Activated naive CD8-positive, alpha-beta T cell treated with anti-CD3 and anti-CD28 coated beads, Interleukin-2, amount 50 U/mL, for 24 hours (primary cell): ENCODE data around the gene TM6SF1.
"Not testable (repeated sequence)": the region's sequence is repeated elsewhere in the genome, so short reads cannot be mapped to it uniquely, and the experiment has no call there.

Experiments
- ATAC-seq: fragments of 150-1000 bp; cut with Tn5 transposase; one replicate; pipeline ENCODE4 v1.10.0; 2021
- DNase-seq: peaks from one replicate; pipeline ENCODE4 v3.0.0; 2021
- H3K27ac Mint-ChIP-seq: one replicate; pipeline ENCODE4 v1.8.0; 2021; ENCODE audit warnings: mild to moderate bottlenecking, mixed read lengths
- H3K27me3 Mint-ChIP-seq: one replicate; pipeline ENCODE4 v1.8.0; 2021; ENCODE audit warnings: mixed read lengths
- H3K36me3 Mint-ChIP-seq: one replicate; pipeline ENCODE4 v1.8.0; 2021; ENCODE audit warnings: low read depth, mixed read lengths
- H3K4me1 Mint-ChIP-seq: one replicate; pipeline ENCODE4 v1.8.0; 2021; ENCODE audit warnings: mixed read lengths
- H3K4me3 Mint-ChIP-seq: one replicate; pipeline ENCODE4 v1.8.0; 2021; ENCODE audit warnings: mild to moderate bottlenecking, moderate library complexity, mixed read lengths
- H3K9me3 Mint-ChIP-seq: one replicate; pipeline ENCODE4 v1.8.0; 2021; ENCODE audit warnings: mixed read lengths

The TM6SF1 gene

DNA sequence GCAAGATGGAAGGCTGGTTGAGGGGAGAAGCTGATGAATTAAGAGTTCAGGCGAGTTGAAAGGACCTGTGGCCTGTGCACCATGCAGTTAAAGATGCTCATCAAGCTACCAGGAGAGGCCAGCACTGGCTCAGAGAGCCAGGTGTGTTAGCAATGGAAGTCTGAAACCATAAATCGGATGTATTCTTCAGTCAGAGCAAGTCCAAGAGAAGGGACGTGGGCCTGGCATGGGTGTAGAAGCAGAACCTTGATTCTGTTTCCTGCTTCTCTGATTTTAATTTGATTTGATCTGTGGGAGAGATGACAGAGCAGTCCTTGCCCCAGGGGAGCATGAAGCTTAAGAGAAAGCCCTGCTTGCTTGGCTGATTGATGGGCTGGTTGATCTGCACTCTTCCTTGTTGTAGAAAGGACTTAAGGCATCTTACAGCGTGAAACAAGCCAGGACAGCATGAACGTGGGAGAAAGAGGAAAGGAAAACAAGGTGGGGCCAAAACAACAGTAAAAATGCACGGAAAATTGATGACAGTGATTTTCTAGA is 10.9 kb downstream of the TM6SF1 start:
- Mint-ChIP-seq H3K27me3 (no peaks in the 10 kb centered on the region), H3K4me3 (no peak overlapping the region), H3K36me3 (no peaks in the 10 kb centered on the region), H3K27ac (no peak overlapping the region), H3K4me1 (no peaks in the 10 kb centered on the region), H3K9me3 (no peaks in the 10 kb centered on the region)
- ATAC-seq, result no peak
- DNase-seq, result no peak

DNA sequence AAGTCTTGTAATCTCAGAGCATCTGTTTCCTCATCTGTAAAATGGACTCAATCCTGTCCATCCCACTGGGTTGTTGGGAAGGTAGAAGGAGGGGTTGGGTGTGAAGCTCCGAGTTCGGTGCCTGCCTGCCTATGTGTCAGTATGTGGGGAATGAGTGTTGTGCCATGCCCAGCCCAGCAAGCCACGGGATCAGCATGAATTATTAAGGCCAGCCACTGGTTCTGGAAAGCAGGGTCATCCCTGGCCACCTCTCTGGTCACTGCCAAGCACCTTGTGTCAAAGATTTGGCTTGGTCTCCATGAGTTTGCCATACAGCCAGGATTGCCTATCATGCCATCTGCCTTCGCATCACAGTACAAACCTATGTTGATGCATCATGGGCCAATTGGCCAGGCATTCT is 11.5 kb downstream of the TM6SF1 start:
- Mint-ChIP-seq H3K9me3 (no peaks in the 10 kb centered on the region), H3K36me3 (no peaks in the 10 kb centered on the region), H3K27me3 (no peaks in the 10 kb centered on the region), H3K4me1 (no peaks in the 10 kb centered on the region), H3K4me3 (no peak overlapping the region), H3K27ac (no peak overlapping the region)
- no peak for ATAC-seq
- DNase-seq, result no peak

DNA sequence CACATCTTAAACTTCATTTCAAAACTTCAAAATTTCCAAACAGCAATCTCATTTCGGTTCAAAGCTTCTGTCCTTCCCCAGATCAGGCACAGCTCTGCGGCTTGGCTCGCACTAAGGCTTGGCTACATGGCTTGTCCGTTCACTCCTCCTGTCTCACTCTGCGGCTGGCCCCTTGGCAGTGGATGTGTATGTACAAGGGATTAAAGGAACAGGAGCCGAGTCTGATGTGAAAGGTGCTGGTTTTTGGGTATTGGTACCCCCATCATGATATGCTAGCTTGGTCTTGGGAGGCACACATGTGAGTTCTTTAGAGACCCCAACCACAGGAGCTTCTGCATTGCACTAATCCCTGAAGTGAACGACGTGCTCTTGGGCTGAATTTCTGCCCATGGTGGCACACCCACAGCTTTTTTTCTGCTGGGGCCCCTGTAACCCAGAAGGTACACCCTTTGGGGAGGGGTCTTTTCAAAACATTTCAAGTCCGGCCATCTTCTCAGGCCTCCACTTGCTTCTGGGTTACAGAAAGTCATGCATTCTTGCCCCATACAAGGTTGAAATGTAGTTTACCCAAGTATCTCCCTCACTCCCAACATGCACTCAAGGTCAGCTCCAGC is 12.6 kb downstream of the TM6SF1 start:
- Mint-ChIP-seq H3K4me1 (no peaks in the 10 kb centered on the region), H3K4me3 (no peak overlapping the region), H3K36me3 (no peaks in the 10 kb centered on the region), H3K27ac (no peak overlapping the region), H3K9me3 (no peaks in the 10 kb centered on the region), H3K27me3 (no peaks in the 10 kb centered on the region)
- ATAC-seq (no peak), DNase-seq (no peak)

DNA sequence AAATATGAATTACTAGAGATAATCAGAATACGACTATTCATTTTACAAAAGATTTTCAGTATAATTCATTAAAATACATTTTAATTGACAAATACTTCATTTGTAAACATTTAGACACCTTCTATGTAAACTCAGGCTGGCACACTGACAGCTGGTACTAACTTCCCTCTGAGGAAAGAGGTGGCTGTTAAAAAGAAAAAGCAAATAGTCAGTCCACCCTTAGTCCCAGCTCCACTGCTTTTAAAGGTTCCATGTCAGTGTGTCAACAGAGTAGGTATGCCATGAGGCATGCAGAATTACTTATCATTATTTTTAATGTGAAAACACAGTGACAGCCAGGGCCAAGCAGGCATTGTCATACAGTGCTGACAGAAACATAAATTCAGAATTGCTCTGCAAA is 16.1 kb downstream of the TM6SF1 start:
- H3K4me1 Mint-ChIP-seq, result no peaks in the 10 kb centered on the region
- no peaks in the 10 kb centered on the region for H3K27me3 Mint-ChIP-seq
- H3K9me3 Mint-ChIP-seq, result no peaks in the 10 kb centered on the region
- H3K4me3 Mint-ChIP-seq, result no peak overlapping the region
- peaks cover 2% of the 10 kb centered on the region for H3K36me3 Mint-ChIP-seq
- DNase-seq (no peak), ATAC-seq (no peak)
- H3K27ac Mint-ChIP-seq, result no peak overlapping the region

DNA sequence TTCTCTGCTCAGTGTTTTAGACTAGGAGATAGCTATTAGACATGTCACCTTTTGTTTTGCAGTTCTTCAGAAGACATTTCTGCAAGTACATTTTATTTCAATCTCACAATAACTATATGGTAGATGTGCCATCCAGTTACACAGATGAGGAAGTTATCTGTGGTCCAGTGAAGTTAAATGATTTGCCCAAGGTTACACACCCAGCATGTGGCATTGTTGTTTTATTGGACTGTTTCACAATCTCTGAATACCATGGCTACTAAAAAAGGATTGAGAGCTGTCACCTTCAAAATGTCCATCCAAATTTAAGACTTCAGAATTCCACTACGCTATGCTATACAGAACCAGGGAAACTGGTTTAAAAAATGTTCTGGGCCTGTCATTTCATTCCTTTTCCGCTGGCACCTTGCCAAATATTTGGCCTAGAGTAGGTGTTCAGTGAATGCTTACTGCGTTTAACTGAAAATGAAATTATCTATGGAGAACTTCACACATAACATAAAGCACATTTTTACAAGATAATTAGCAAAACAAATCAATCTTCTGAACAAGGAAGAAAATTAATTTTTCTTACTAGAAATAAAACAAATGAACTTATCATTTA is 20.2 kb downstream of the TM6SF1 start:
- H3K27me3 Mint-ChIP-seq, result no peaks in the 10 kb centered on the region
- H3K36me3 Mint-ChIP-seq, result peaks cover 2% of the 10 kb centered on the region
- DNase-seq (no peak), ATAC-seq (no peak)
- H3K9me3 Mint-ChIP-seq, result no peaks in the 10 kb centered on the region
- no peaks in the 10 kb centered on the region for H3K4me1 Mint-ChIP-seq
- H3K4me3 Mint-ChIP-seq, result no peak overlapping the region
- no peak overlapping the region for H3K27ac Mint-ChIP-seq

DNA sequence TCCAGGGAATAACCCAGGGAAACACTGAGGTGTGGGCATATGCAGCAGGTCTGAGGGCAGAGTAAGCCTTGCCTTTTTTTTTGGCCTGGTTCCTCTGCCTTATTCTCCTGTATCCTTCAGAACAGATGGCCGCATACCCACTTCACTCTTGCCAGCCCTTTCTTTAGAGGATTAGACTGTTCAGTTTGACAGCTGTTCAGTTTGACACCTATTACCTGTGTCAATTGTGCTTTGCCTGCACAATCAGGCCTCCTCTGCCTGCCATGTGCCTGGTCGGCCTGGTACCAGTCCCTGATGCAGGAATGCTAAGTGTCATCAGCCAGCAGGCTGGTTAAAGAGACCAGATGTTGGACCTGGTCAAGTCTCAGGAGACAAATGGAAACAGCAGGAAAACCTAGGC is 22.3 kb downstream of the TM6SF1 start:
- Mint-ChIP-seq H3K4me3 (no peak overlapping the region), H3K36me3 (peaks cover 2% of the 10 kb centered on the region), H3K27me3 (no peaks in the 10 kb centered on the region), H3K27ac (no peak overlapping the region), H3K4me1 (no peaks in the 10 kb centered on the region), H3K9me3 (no peaks in the 10 kb centered on the region)
- ATAC-seq (no peak), DNase-seq (no peak)

DNA sequence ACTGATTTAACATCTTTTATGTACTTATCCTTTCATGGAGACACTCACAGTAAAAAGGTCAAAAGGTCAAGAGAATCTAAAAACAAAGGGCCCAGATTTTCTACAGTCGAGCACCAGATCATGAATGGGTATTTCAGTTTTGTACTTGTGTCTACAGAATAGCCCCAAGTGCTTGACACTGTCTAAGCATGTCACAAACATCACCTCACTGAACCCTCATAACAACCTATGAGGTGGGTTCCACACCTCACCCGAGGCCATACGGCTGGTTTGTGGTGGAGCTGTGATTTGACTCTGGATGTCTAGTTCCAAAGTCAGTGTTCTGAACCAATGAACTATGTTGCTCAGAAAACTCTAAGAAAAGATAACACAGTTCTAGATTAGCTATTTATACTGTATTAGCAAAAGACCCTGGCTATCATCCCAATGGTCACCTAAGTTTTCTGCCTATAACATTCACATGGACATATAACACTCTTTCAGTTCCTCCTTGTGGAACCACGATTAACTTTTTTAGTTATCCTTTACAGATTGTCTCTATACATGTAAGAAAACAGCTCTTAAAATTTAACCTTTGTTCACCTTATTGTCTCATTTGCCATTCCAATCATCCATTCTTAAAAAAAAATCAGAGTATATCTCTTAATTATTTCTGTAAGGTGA is 25.5 kb downstream of the TM6SF1 start:
- no peak overlapping the region for H3K4me3 Mint-ChIP-seq
- no peaks in the 10 kb centered on the region for H3K4me1 Mint-ChIP-seq
- ATAC-seq (no peak), DNase-seq (no peak)
- no peak overlapping the region for H3K27ac Mint-ChIP-seq
- peaks cover 2% of the 10 kb centered on the region for H3K36me3 Mint-ChIP-seq
- H3K27me3 Mint-ChIP-seq, result no peaks in the 10 kb centered on the region
- no peaks in the 10 kb centered on the region for H3K9me3 Mint-ChIP-seq

DNA sequence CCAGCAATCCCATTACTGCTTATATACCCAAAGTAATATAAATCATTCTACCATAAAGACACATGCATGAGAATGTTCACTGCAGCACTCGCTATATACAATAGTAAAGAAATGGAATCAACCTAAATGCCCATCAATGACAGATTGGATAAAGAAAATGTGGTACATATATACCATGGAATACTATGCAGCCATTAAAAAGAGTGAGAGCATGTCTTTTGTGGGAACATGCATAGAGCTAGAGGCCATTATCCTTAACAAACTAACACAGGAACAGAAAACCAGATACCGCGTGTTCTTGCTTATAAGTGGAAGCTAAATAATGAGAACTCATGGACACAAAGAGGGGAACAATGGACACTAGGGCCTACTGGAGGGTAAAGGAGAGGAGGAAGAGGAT is 34.7 kb downstream of the TM6SF1 start:
- ATAC-seq, H3K36me3 Mint-ChIP-seq, H3K27ac Mint-ChIP-seq, H3K9me3 Mint-ChIP-seq, DNase-seq, H3K27me3 Mint-ChIP-seq, H3K4me1 Mint-ChIP-seq, H3K4me3 Mint-ChIP-seq: not testable (repeated sequence)

DNA sequence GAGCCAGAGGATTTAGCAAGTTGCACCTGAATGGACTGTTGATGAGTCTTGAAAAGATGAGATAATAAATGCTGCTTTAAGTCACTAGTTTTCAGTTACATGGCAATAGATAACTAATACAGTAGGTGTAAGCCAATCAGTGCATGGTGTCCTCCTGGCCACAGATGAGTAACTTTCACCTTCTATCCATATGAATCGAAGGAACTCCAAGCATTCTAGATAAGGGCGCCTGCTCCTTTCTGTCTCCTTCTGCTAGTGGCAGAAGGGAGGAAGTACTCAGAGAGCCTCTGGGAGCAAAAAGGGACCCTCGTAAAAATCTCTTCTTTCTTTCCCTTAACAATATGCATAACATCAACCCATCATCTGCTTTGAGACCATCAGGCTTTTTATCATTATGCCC is 37.3 kb downstream of the TM6SF1 start:
- peaks cover 8% of the 10 kb centered on the region for H3K27me3 Mint-ChIP-seq
- H3K36me3 Mint-ChIP-seq, result peaks cover 6% of the 10 kb centered on the region
- H3K27ac Mint-ChIP-seq, result no peak overlapping the region
- H3K9me3 Mint-ChIP-seq, result peaks cover 5% of the 10 kb centered on the region
- ATAC-seq (no peak), DNase-seq (no peak)
- H3K4me3 Mint-ChIP-seq, result no peak overlapping the region
- H3K4me1 Mint-ChIP-seq, result no peaks in the 10 kb centered on the region

DNA sequence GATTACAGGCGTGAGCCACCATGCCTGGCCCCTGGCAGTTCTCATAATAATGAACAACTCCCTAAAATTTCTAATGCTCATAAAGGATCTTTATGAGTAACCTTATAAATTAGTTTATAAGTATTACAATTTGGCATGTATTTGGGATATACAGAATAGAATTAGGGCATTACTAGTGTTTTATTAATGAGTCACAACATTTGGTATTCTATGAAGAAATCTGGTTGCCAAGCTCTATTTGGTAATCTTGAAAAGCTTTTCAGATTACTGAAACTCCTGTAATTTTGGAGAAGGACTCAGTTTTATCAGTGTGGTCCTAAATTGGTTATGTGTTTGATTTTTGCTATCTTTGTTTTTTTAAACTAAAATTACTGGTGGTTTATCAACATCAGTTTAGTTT is 45.8 kb downstream of the TM6SF1 start:
- ATAC-seq, result no peak
- H3K4me3 Mint-ChIP-seq, result no peak overlapping the region

DNA sequence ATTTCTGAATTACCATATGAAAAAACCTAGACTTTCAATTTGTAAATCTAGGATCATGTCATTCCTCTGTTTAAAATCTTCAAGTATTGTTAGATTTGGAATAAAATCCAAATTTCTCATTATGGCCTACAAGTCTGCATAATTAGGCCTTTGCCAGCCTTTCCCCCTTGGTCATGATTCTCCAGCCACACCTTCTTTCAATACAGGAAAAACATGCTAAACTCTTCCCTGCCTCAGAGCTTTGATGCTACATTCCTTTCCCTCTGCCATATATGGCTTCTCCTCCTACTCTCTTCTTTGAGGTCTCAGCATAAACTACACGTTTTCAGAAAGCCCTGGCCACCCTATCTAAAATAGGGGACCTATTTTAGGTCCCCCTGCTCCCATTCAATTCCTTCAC is 48.5 kb downstream of the TM6SF1 start:
- Mint-ChIP-seq H3K27ac (no peak overlapping the region), H3K36me3 (no peaks in the 10 kb centered on the region), H3K27me3 (peaks cover 5% of the 10 kb centered on the region), H3K4me1 (peaks cover 5% of the 10 kb centered on the region), H3K9me3 (no peaks in the 10 kb centered on the region), H3K4me3 (no peak overlapping the region)
- DNase-seq (no peak), ATAC-seq (no peak)

More for the DNA sequence above, 45.8 kb downstream of the TM6SF1 start:
- Mint-ChIP-seq H3K27ac (no peak overlapping the region), H3K36me3 (no peaks in the 10 kb centered on the region), H3K27me3 (no peaks in the 10 kb centered on the region), H3K4me1 (peaks cover 5% of the 10 kb centered on the region), H3K9me3 (no peaks in the 10 kb centered on the region)
- DNase-seq, result no peak

DNA sequence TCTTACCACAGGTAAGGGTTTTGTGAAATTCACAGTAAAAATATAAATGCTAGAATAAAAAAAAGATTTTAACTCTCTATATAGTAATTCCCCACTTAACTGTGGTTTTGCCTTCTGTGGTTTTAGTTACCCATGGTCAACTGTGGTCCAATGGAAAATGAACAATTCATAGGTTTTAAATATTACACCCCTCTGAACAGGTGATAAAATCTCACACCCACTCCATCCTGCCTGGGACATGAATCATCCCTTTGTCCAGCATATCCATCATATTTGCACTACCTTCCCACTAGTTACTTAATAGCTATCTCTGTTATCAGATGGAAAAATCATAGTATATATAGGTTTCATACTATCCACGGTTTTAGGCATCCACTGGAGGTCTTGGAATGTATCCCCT is 50.9 kb downstream of the TM6SF1 start:
- DNase-seq (no peak), ATAC-seq (no peak)
- Mint-ChIP-seq H3K4me3 (no peak overlapping the region), H3K27me3 (peaks cover 11% of the 10 kb centered on the region), H3K9me3 (no peaks in the 10 kb centered on the region), H3K4me1 (peaks cover 13% of the 10 kb centered on the region), H3K27ac (peak overlapping the region; percentile 61), H3K36me3 (no peaks in the 10 kb centered on the region)

DNA sequence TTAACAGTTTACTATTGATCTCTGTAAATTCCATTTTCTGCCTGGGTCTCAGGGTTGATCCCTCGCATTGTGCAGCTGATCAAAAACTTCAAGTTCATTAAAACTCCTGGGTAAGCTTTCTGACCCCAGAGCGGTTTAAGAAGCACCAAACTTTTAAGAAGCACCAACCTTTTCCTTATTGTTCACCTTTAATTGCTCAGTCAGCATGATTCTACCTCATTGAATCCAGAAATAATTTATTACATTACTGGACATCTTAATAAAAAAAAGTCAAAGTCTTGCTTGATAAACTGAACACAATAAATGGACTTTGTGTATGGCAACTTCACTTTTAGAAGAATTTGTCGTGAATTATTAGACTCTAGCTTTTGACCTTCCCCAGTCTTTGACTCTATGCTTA is 53.3 kb downstream of the TM6SF1 start:
- no peak for ATAC-seq
- peaks cover 13% of the 10 kb centered on the region for H3K27me3 Mint-ChIP-seq
- H3K4me3 Mint-ChIP-seq, result no peak overlapping the region
- no peaks in the 10 kb centered on the region for H3K36me3 Mint-ChIP-seq
- H3K27ac Mint-ChIP-seq, result no peak overlapping the region
- no peak for DNase-seq
- H3K9me3 Mint-ChIP-seq, result peaks cover 5% of the 10 kb centered on the region
- H3K4me1 Mint-ChIP-seq, result peaks cover 23% of the 10 kb centered on the region

DNA sequence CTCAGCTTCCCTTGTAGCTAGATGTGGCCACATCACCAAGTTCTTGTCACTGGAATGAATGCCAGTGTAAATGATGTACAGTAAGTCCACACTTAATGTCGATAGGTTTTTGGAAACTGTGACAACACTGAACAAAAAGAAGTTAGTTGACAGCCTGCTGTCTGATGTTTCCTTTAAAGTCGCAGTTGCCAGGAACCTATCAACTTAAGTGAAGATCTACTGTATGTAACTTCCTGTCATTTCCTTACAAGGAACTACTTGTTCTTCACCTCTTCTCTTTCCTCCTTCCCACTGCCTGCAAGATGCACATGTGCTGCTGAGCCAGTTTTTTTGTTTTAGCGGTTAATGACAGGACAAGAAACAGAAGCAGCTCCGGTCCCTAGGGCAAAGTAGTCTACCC is 55.6 kb downstream of the TM6SF1 start:
- Mint-ChIP-seq H3K27ac (no peak overlapping the region), H3K4me1 (peaks cover 19% of the 10 kb centered on the region), H3K27me3 (peaks cover 17% of the 10 kb centered on the region), H3K4me3 (no peak overlapping the region), H3K9me3 (peaks cover 16% of the 10 kb centered on the region), H3K36me3 (no peaks in the 10 kb centered on the region)
- DNase-seq (no peak), ATAC-seq (peak; percentile 54)

DNA sequence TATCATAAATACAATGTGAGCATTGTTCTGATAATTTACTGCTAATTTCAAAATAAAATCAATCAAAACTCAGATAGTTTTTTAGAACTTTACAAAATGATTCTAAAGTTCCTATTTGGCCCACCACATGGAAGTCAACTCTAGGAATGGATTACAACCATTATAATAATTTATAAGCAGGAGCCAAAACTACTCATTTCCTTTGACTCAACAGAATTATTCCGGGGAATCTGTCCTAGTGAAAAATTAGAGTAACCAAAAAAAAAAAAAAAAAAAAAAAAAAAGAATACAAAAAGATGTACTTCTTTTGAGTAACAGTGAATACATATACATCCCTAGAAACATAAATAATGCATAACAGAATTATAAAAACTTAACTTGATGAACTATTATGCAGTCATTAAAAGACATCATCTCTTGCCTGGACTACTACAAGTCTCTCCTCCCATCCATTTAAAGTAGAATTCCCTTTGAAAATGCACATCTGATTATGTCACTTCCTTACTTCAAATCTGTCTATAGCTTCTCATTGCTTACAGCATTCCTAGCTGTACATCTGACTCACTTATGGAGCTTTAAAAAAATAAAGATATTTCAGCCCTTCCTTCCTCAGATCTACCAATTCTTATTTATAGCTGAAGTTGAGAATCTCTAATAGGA is 56.8 kb downstream of the TM6SF1 start:
- Mint-ChIP-seq H3K4me3 (no peak overlapping the region), H3K4me1 (peaks cover 19% of the 10 kb centered on the region), H3K27me3 (peaks cover 19% of the 10 kb centered on the region), H3K27ac (peak overlapping the region; percentile 60), H3K36me3 (no peaks in the 10 kb centered on the region), H3K9me3 (peaks cover 24% of the 10 kb centered on the region)
- no peak for ATAC-seq
- no peak for DNase-seq
